ENCODE results near the gene LTBP2.

LTBP2 gene

DNA sequence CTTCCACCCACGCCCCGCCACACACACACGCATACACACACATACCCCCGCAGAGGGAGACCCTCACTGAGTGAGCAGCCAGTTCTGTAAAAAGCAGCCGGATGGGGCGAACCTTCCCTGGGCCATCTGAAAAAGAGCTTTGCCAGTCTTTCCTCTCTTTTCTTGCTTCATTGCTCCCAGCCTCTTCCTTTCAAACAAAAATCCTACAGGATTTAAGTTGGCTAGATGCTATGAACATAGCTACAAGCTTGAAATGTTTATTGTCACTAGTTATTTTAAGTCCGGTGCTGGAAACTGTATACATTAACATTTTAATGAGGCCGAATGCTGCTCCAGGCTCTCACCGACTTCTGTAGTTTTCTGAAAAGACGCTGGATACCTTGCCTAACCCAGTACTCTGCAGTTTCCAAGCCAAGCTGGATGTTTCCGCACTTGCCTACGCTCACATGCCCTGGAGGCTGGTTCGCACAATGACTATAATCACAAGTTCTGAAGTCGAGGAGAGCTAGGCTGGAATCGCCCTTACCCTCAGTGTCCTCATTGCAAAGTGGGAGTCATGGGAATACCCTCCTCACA is 39.2 kb downstream of the LTBP2 start:
- DNase-seq: peak; percentile 73 to 74
- Histone ChIP-seq H2BK12ac (ENCODE audit: low read length) (peak overlapping the region; percentile 39), H3K18ac (ENCODE audit: low read length) (peak overlapping the region; percentile 32), H3K27ac (ENCODE audit: low read depth, low read length) (peak overlapping the region; percentile 95), H2BK5ac (ENCODE audit: low read depth, low read length, poor library complexity) (peak overlapping the region; percentile 11), H3K23ac (ENCODE audit: low read length) (no peak overlapping the region), H3K14ac (ENCODE audit: low read length) (peak overlapping the region; percentile 31), H3K4me2 (ENCODE audit: low read length) (peak overlapping the region; percentile 20), H4K12ac (ENCODE audit: low read depth, low read length) (no peak overlapping the region), H3K79me2 (ENCODE audit: control insufficient read depth, insufficient read depth, low read length, poor library complexity) (no peaks in the 10 kb centered on the region), H2AK5ac (ENCODE audit: low read length) (peak overlapping the region; percentile 33), H3K9ac (ENCODE audit: low read length) (no peak overlapping the region), H3K79me1 (ENCODE audit: low read length) (peaks cover 31% of the 10 kb centered on the region), H3K36me3 (ENCODE audit: control insufficient read depth in 1 of 2, insufficient read depth in 2 of 2, low read length in 2 of 2) (no peaks in the 10 kb centered on the region), H3K27me3 (ENCODE audit: insufficient read depth, low read length) (no peaks in the 10 kb centered on the region), H2BK120ac (ENCODE audit: insufficient read depth, low read length, poor library complexity) (peak overlapping the region; percentile 27), H4K91ac (ENCODE audit: low read depth, low read length) (peak overlapping the region; percentile 37), H3K4me3 (ENCODE audit: low read depth, low read length) (no peak overlapping the region), H4K8ac (ENCODE audit: low read depth, low read length) (peak overlapping the region; percentile 17), H3K4me1 (ENCODE audit: control insufficient read depth in 1 of 2, insufficient read depth in 2 of 2, low read length in 2 of 2) (peaks cover 24 to 29% of the 10 kb centered on the region in 2 experiments), H3K4ac (ENCODE audit: low read depth, low read length) (no peak overlapping the region), H3K9me3 (ENCODE audit: insufficient read depth, low read depth, low read length) (no peaks in the 10 kb centered on the region), H2AFZ (ENCODE audit: insufficient read depth, low read length, poor library complexity) (no peak overlapping the region)
- no CpG with 5 or more reads among the region's 15 CpGs for WGBS (ENCODE audit: extremely low coverage, insufficient coverage, insufficient read length)

DNA sequence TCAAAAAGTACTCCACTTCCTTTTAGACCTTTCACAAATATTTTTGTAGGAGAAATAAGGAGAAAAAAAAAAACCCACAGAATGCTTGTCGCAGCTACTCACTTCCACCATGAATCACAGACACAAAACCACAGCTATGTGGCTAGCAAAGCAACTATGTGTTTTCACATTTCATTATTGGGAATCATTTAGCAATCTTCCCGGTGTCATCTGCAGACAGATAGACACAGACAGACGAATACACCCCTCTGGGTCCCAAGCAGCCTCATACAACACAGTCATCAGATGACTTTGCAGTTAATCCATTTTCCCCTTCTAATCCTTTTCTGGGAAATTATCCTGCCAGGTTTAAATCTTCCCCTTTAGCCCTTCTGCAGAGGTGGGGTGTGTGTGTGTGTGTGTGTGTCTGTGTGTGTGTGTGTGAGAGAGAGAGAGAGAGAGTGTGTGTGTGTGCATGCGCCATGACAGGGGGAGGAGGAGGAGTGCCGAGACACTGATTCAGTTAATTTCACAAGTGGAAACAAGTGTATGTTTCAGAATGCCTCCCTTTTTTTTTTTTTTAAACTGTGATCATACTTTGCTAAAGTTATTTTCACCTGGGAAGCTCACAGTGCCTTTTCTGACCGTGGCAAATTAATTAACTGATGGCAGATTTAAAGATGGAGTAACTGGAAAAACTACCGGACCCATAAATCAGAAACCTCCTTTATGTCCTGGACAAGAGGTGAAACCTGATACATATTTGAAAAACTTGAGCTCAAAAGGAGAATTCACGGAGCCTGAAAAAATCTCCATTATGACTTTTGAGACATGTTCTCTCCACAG is 39.9 kb downstream of the LTBP2 start:
- no peak overlapping the region for H3K23ac ChIP-seq (ENCODE audit: low read length)
- no peak overlapping the region for H2AFZ ChIP-seq (ENCODE audit: insufficient read depth, low read length, poor library complexity)
- H3K4me1 ChIP-seq (ENCODE audit: control insufficient read depth in 1 of 2, insufficient read depth in 2 of 2, low read length in 2 of 2): peaks cover 30 to 34% of the 10 kb centered on the region in 2 experiments
- peak overlapping the region; percentile 37 for H4K91ac ChIP-seq (ENCODE audit: low read depth, low read length)
- no peaks in the 10 kb centered on the region for H3K79me2 ChIP-seq (ENCODE audit: control insufficient read depth, insufficient read depth, low read length, poor library complexity)
- DNase-seq: peak; percentile 88 to 97
- H2BK5ac ChIP-seq (ENCODE audit: low read depth, low read length, poor library complexity): peak overlapping the region; percentile 42
- peaks cover 36% of the 10 kb centered on the region for H3K79me1 ChIP-seq (ENCODE audit: low read length)
- no peak overlapping the region for H3K4me3 ChIP-seq (ENCODE audit: low read depth, low read length)
- H3K27ac ChIP-seq (ENCODE audit: low read depth, low read length): peak overlapping the region; percentile 95
- no peaks in the 10 kb centered on the region for H3K27me3 ChIP-seq (ENCODE audit: insufficient read depth, low read length)
- peak overlapping the region; percentile 23 for H3K4me2 ChIP-seq (ENCODE audit: low read length)
- H2BK120ac ChIP-seq (ENCODE audit: insufficient read depth, low read length, poor library complexity): peak overlapping the region; percentile 27
- no CpG with 5 or more reads among the region's 8 CpGs for WGBS (ENCODE audit: extremely low coverage, insufficient coverage, insufficient read length)
- H3K18ac ChIP-seq (ENCODE audit: low read length): no peak overlapping the region
- H3K9ac ChIP-seq (ENCODE audit: low read length): no peak overlapping the region
- no peaks in the 10 kb centered on the region for H3K9me3 ChIP-seq (ENCODE audit: insufficient read depth, low read depth, low read length)
- peak overlapping the region; percentile 7 for H2BK12ac ChIP-seq (ENCODE audit: low read length)
- no peak overlapping the region for H2AK5ac ChIP-seq (ENCODE audit: low read length)
- peak overlapping the region; percentile 1 for H3K14ac ChIP-seq (ENCODE audit: low read length)
- H4K12ac ChIP-seq (ENCODE audit: low read depth, low read length): no peak overlapping the region
- H4K8ac ChIP-seq (ENCODE audit: low read depth, low read length): no peak overlapping the region
- H3K4ac ChIP-seq (ENCODE audit: low read depth, low read length): no peak overlapping the region
- H3K36me3 ChIP-seq (ENCODE audit: control insufficient read depth in 1 of 2, insufficient read depth in 2 of 2, low read length in 2 of 2): no peaks in the 10 kb centered on the region

DNA sequence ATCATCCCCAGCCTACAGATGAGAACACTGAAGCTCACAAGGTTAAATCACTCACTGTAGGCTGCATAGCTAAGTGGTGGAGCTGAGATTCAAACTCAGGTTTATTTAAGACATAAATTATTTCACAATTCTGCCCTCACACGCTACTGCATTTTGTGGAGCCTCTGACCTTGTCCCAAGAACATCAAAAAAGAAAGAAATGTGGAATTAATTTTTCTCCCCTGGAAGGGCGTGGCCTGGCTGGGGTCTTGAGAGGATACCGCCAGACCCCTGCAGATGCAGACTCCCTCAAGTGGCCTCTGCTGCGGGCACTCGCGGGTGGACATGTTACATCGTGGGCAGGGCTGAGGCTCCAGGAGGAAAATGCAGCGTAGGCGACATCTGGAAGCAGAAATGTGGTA is 40.6 kb downstream of the LTBP2 start:
- Histone ChIP-seq H3K9ac (ENCODE audit: low read length) (no peak overlapping the region), H3K79me1 (ENCODE audit: low read length) (peaks cover 38% of the 10 kb centered on the region), H2BK12ac (ENCODE audit: low read length) (peak overlapping the region; percentile 79), H3K4me3 (ENCODE audit: low read depth, low read length) (no peak overlapping the region), H3K27me3 (ENCODE audit: insufficient read depth, low read length) (no peaks in the 10 kb centered on the region), H3K36me3 (ENCODE audit: control insufficient read depth in 1 of 2, insufficient read depth in 2 of 2, low read length in 2 of 2) (no peaks in the 10 kb centered on the region), H2BK120ac (ENCODE audit: insufficient read depth, low read length, poor library complexity) (peak overlapping the region; percentile 83), H3K23ac (ENCODE audit: low read length) (no peak overlapping the region), H4K12ac (ENCODE audit: low read depth, low read length) (no peak overlapping the region), H4K91ac (ENCODE audit: low read depth, low read length) (peak overlapping the region; percentile 67), H3K4ac (ENCODE audit: low read depth, low read length) (no peak overlapping the region), H2AK5ac (ENCODE audit: low read length) (no peak overlapping the region), H3K4me2 (ENCODE audit: low read length) (peak overlapping the region; percentile 22), H3K79me2 (ENCODE audit: control insufficient read depth, insufficient read depth, low read length, poor library complexity) (peaks cover under 1% of the 10 kb centered on the region), H3K18ac (ENCODE audit: low read length) (no peak overlapping the region), H3K27ac (ENCODE audit: low read depth, low read length) (peak overlapping the region; percentile 95), H3K4me1 (ENCODE audit: control insufficient read depth in 1 of 2, insufficient read depth in 2 of 2, low read length in 2 of 2) (peaks cover 36 to 41% of the 10 kb centered on the region in 2 experiments), H2BK5ac (ENCODE audit: low read depth, low read length, poor library complexity) (peak overlapping the region; percentile 85), H3K9me3 (ENCODE audit: insufficient read depth, low read depth, low read length) (no peaks in the 10 kb centered on the region), H4K8ac (ENCODE audit: low read depth, low read length) (peak overlapping the region; percentile 57), H3K14ac (ENCODE audit: low read length) (peak overlapping the region; percentile 43), H2AFZ (ENCODE audit: insufficient read depth, low read length, poor library complexity) (no peak overlapping the region)
- DNase-seq: peak in 1 of 2 donors; percentile 83
- WGBS (ENCODE audit: extremely low coverage, insufficient coverage, insufficient read length): no CpG with 5 or more reads among the region's 9 CpGs

DNA sequence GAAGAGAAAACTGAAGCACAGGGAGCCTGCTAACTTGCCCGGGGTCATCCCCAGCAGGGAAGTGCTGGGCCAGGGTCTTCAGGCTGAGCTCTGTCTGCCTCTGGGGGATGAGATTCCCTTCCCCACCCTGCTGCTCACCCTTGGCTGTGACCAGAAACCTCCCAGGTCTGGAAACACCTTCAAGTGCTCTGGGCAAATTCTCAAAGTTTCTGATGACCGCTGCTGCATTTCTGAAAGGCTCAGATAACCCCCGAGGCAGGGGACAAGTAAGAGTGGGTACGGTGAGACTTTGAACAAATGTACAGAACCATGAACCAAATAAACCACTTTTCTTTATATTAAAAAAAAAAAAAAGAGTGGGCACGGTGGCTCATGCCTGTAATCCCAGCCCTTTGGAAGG is 41.3 kb downstream of the LTBP2 start:
- no peak overlapping the region for H3K14ac ChIP-seq (ENCODE audit: low read length)
- no peak overlapping the region for H2AK5ac ChIP-seq (ENCODE audit: low read length)
- peaks cover 3% of the 10 kb centered on the region for H3K79me2 ChIP-seq (ENCODE audit: control insufficient read depth, insufficient read depth, low read length, poor library complexity)
- H3K27ac ChIP-seq (ENCODE audit: low read depth, low read length): peak overlapping the region; percentile 7
- no peak overlapping the region for H3K4me3 ChIP-seq (ENCODE audit: low read depth, low read length)
- no peaks in the 10 kb centered on the region for H3K36me3 ChIP-seq (ENCODE audit: control insufficient read depth in 1 of 2, insufficient read depth in 2 of 2, low read length in 2 of 2)
- peak overlapping the region; percentile 47 for H4K91ac ChIP-seq (ENCODE audit: low read depth, low read length)
- no peak overlapping the region for H3K18ac ChIP-seq (ENCODE audit: low read length)
- H3K23ac ChIP-seq (ENCODE audit: low read length): no peak overlapping the region
- peak overlapping the region; percentile 32 for H2BK12ac ChIP-seq (ENCODE audit: low read length)
- H3K79me1 ChIP-seq (ENCODE audit: low read length): peaks cover 42% of the 10 kb centered on the region
- no peaks in the 10 kb centered on the region for H3K27me3 ChIP-seq (ENCODE audit: insufficient read depth, low read length)
- H4K12ac ChIP-seq (ENCODE audit: low read depth, low read length): no peak overlapping the region
- no peak overlapping the region for H2AFZ ChIP-seq (ENCODE audit: insufficient read depth, low read length, poor library complexity)
- no peak overlapping the region for H3K4ac ChIP-seq (ENCODE audit: low read depth, low read length)
- H3K9me3 ChIP-seq (ENCODE audit: insufficient read depth, low read depth, low read length): no peaks in the 10 kb centered on the region
- H2BK5ac ChIP-seq (ENCODE audit: low read depth, low read length, poor library complexity): peak overlapping the region; percentile 16
- peaks cover 39 to 44% of the 10 kb centered on the region in 2 experiments for H3K4me1 ChIP-seq (ENCODE audit: control insufficient read depth in 1 of 2, insufficient read depth in 2 of 2, low read length in 2 of 2)
- no CpG with 5 or more reads among the region's 5 CpGs for WGBS (ENCODE audit: extremely low coverage, insufficient coverage, insufficient read length)
- H4K8ac ChIP-seq (ENCODE audit: low read depth, low read length): no peak overlapping the region
- DNase-seq: peak; percentile 68 to 79
- peak overlapping the region; percentile 9 for H2BK120ac ChIP-seq (ENCODE audit: insufficient read depth, low read length, poor library complexity)
- H3K4me2 ChIP-seq (ENCODE audit: low read length): no peak overlapping the region
- no peak overlapping the region for H3K9ac ChIP-seq (ENCODE audit: low read length)

Measured in trophoblast cell (in vitro differentiated cells and primary cell).